Suprapubic skin (tissue), 4 donors: ENCODE data around the gene RAB6B.

Experiments
- EP300 ChIP-seq: sonication (generic); formaldehyde crosslinking; IDR thresholded peaks from one replicate; pipeline ENCODE4 v1.6.1; 2017; ENCODE audit warnings: antibody characterized with exemption
- POLR2A ChIP-seq, 2 donors: fragments of 450-650 bp; IDR thresholded peaks; one replicate each; pipeline ENCODE4 v1.6.1; 2017; ENCODE audit warnings: antibody characterized with exemption in 2 of 2, mild to moderate bottlenecking in 2 of 2, moderate library complexity in 2 of 2
- POLR2AphosphoS5 ChIP-seq, 3 donors: sonication (generic); formaldehyde crosslinking; IDR thresholded peaks; one replicate each; pipeline ENCODE4 v1.6.1; 2017; ENCODE audit warnings: antibody characterized with exemption in 3 of 3
- TF ChIP-seq, protein P1 (sequence below), 2 donors: fragments of 200-600 bp in 1 of 2; fragments of 450-650 bp in 1 of 2; sonication (generic) in 1 of 2; IDR thresholded peaks; one replicate each; pipeline ENCODE4 v1.5.1; 2016 to 2019; ENCODE audit warnings: antibody characterized with exemption in 2 of 2, mild to moderate bottlenecking in 1 of 2, moderate library complexity in 1 of 2

DNA sequence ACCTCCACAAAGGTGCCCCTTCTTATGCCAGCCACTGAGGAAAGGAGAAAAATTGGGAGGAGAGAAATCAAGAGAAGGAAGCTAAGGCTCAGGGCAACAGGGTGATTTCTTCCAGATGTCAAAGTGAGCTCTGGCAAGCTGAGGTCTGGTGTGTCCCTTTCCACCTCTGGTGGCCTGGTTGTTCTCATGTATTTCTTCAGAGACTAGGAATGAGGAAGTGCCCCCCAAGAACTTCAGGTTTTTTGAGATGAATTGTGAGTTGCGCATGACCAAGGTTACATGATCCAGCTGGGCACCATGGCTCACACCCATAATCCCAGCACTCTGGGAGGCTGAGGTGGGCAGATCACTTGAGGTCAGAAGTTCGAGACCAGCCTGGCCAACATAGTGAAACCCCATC lies 5.6 kb downstream of the RAB6B start:
- TF ChIP-seq POLR2AphosphoS5 (IDR thresholded peaks at IDR 0.05) (no peak), POLR2A (IDR thresholded peaks at IDR 0.05) (no peak), EP300 (no peak)
- TF ChIP-seq, protein P1, sequence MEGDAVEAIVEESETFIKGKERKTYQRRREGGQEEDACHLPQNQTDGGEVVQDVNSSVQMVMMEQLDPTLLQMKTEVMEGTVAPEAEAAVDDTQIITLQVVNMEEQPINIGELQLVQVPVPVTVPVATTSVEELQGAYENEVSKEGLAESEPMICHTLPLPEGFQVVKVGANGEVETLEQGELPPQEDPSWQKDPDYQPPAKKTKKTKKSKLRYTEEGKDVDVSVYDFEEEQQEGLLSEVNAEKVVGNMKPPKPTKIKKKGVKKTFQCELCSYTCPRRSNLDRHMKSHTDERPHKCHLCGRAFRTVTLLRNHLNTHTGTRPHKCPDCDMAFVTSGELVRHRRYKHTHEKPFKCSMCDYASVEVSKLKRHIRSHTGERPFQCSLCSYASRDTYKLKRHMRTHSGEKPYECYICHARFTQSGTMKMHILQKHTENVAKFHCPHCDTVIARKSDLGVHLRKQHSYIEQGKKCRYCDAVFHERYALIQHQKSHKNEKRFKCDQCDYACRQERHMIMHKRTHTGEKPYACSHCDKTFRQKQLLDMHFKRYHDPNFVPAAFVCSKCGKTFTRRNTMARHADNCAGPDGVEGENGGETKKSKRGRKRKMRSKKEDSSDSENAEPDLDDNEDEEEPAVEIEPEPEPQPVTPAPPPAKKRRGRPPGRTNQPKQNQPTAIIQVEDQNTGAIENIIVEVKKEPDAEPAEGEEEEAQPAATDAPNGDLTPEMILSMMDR (IDR thresholded peaks at IDR 0.05): no peak
